ENCODE data around the gene GPC6.

GPC6 gene

GRCh38 chr13:94139393-94139995, 912.9 kb downstream of the GPC6 start:
- Histone ChIP-seq H3K27me3 (replicated peaks; ENCODE audit: insufficient read depth, low read length) (no peaks in the 10 kb centered on the region), H3K9me2 (replicated peaks; ENCODE audit: insufficient read depth, low read length) (no peaks in the 10 kb centered on the region)

GRCh38 chr13:94140027-94140426, 913.4 kb downstream of the GPC6 start:
- H3K4me3 ChIP-seq (ENCODE audit: low read length) = no peak overlapping the region
- TF ChIP-seq CTCF (IDR thresholded peaks at IDR 0.05; ENCODE audit: low read length) (no peak), EZH2 (optimal IDR thresholded peaks at IDR 0.05; ENCODE audit: low read depth, low read length) (no peak), EZH2phosphoT487 (IDR thresholded peaks at IDR 0.05; ENCODE audit: low read length) (no peak)
- no peak overlapping the region for H3K4me2 ChIP-seq (ENCODE audit: low read depth, low read length)
- H2AFZ ChIP-seq (ENCODE audit: low read length) = no peak overlapping the region
- H3F3A ChIP-seq (ENCODE audit: insufficient read depth, low read length) = no peaks in the 10 kb centered on the region
- H3K79me2 ChIP-seq (ENCODE audit: low read length) = no peaks in the 10 kb centered on the region
- H3K36me3 ChIP-seq (replicated peaks; ENCODE audit: insufficient read depth, low read length) = no peaks in the 10 kb centered on the region
- H3K27ac ChIP-seq (ENCODE audit: low read length) = no peak overlapping the region
- no peaks in the 10 kb centered on the region for H3K9me3 ChIP-seq (replicated peaks; ENCODE audit: insufficient read depth, low read length)
- no peak overlapping the region for H3K9ac ChIP-seq (ENCODE audit: low read length)
- H3K9me2 ChIP-seq (replicated peaks; ENCODE audit: insufficient read depth, low read length) = no peaks in the 10 kb centered on the region
- DNase-seq = no peak
- no peaks in the 10 kb centered on the region for H3K27me3 ChIP-seq (replicated peaks; ENCODE audit: insufficient read depth, low read length)
- no peaks in the 10 kb centered on the region for H3K4me1 ChIP-seq (ENCODE audit: low read length)
- no peaks in the 10 kb centered on the region for H4K20me1 ChIP-seq (ENCODE audit: insufficient read depth, low read length)

More at GRCh38 chr13:94139393-94139995, 912.9 kb downstream of the GPC6 start:
- Histone ChIP-seq H3K79me2 (ENCODE audit: low read length) (no peaks in the 10 kb centered on the region), H3K27ac (ENCODE audit: low read length) (no peak overlapping the region), H3K4me2 (ENCODE audit: low read depth, low read length) (no peak overlapping the region), H3K9ac (ENCODE audit: low read length) (no peak overlapping the region), H3F3A (ENCODE audit: insufficient read depth, low read length) (no peaks in the 10 kb centered on the region), H2AFZ (ENCODE audit: low read length) (no peak overlapping the region), H3K4me3 (ENCODE audit: low read length) (no peak overlapping the region), H3K4me1 (ENCODE audit: low read length) (no peaks in the 10 kb centered on the region), H3K36me3 (replicated peaks; ENCODE audit: insufficient read depth, low read length) (no peaks in the 10 kb centered on the region), H4K20me1 (ENCODE audit: insufficient read depth, low read length) (no peaks in the 10 kb centered on the region), H3K9me3 (replicated peaks; ENCODE audit: insufficient read depth, low read length) (no peaks in the 10 kb centered on the region)
- TF ChIP-seq CTCF (IDR thresholded peaks at IDR 0.05; ENCODE audit: low read length) (no peak), EZH2 (optimal IDR thresholded peaks at IDR 0.05; ENCODE audit: low read depth, low read length) (no peak), EZH2phosphoT487 (IDR thresholded peaks at IDR 0.05; ENCODE audit: low read length) (no peak)
- no peak for DNase-seq

- Histone ChIP-seq H2AFZ (ENCODE audit: low read length) (no peak overlapping the region), H3K4me2 (ENCODE audit: low read depth, low read length) (no peak overlapping the region), H3K4me1 (ENCODE audit: low read length) (no peaks in the 10 kb centered on the region), H3K9me2 (replicated peaks; ENCODE audit: insufficient read depth, low read length) (no peaks in the 10 kb centered on the region), H3K79me2 (ENCODE audit: low read length) (no peaks in the 10 kb centered on the region), H3K9me3 (replicated peaks; ENCODE audit: insufficient read depth, low read length) (no peaks in the 10 kb centered on the region), H3K9ac (ENCODE audit: low read length) (no peak overlapping the region), H3K4me3 (ENCODE audit: low read length) (no peak overlapping the region), H4K20me1 (ENCODE audit: insufficient read depth, low read length) (no peaks in the 10 kb centered on the region), H3K27ac (ENCODE audit: low read length) (no peak overlapping the region), H3K36me3 (replicated peaks; ENCODE audit: insufficient read depth, low read length) (no peaks in the 10 kb centered on the region), H3F3A (ENCODE audit: insufficient read depth, low read length) (no peaks in the 10 kb centered on the region), H3K27me3 (replicated peaks; ENCODE audit: insufficient read depth, low read length) (no peaks in the 10 kb centered on the region)
- no peak for TF ChIP-seq CTCF (IDR thresholded peaks at IDR 0.05; ENCODE audit: low read length)
- DNase-seq = no peak
These were observed 913.9 kb downstream of the GPC6 start for GRCh38 chr13:94140511-94140910.
